ENCODE measurements around the gene GLYR1.

- TF ChIP-seq BCL11A (IDR thresholded peaks at IDR 0.05; ENCODE audit: low read depth, low read length) (no peak), POLR2A (IDR thresholded peaks at IDR 0.05; ENCODE audit: low read depth, low read length) (no peak), CTCF (IDR thresholded peaks at IDR 0.05 in 2 of 3, conservative IDR thresholded peaks at IDR 0.05 in 1 of 3; ENCODE audit: control insufficient read depth in 2 of 3, extremely low read depth in 1 of 3, insufficient read depth in 1 of 3, low read depth in 3 of 3, low read length in 3 of 3) (no peak), SRF (IDR thresholded peaks at IDR 0.05; ENCODE audit: low read depth in 2 of 2, low read length in 2 of 2) (no peak), BRCA1 (IDR thresholded peaks at IDR 0.05; ENCODE audit: low read depth, low read length) (no peak), BCL3 (IDR thresholded peaks at IDR 0.05; ENCODE audit: borderline replicate concordance, insufficient read depth, low read depth, low read length, poor library complexity, severe bottlenecking) (no peak), MXI1 (IDR thresholded peaks at IDR 0.05; ENCODE audit: low read depth, low read length) (no peak), MYB (IDR thresholded peaks at IDR 0.05; ENCODE audit: borderline replicate concordance, low read depth, low read length) (no peak), NFYA (IDR thresholded peaks at IDR 0.05; ENCODE audit: borderline replicate concordance, low read depth, low read length) (no peak), WRNIP1 (IDR thresholded peaks at IDR 0.05; ENCODE audit: borderline replicate concordance, low read depth, low read length) (no peak), RELB (IDR thresholded peaks at IDR 0.05; ENCODE audit: low read depth) (no peak)
Observed at GRCh38 chr16:4864728-4865127, 17.6 kb upstream of the GLYR1 start.
